ENCODE results near the gene FRG1.
"Not testable (repeated sequence)": the region's sequence is repeated elsewhere in the genome, so short reads cannot be mapped to it uniquely, and the experiment has no call there.

DNA sequence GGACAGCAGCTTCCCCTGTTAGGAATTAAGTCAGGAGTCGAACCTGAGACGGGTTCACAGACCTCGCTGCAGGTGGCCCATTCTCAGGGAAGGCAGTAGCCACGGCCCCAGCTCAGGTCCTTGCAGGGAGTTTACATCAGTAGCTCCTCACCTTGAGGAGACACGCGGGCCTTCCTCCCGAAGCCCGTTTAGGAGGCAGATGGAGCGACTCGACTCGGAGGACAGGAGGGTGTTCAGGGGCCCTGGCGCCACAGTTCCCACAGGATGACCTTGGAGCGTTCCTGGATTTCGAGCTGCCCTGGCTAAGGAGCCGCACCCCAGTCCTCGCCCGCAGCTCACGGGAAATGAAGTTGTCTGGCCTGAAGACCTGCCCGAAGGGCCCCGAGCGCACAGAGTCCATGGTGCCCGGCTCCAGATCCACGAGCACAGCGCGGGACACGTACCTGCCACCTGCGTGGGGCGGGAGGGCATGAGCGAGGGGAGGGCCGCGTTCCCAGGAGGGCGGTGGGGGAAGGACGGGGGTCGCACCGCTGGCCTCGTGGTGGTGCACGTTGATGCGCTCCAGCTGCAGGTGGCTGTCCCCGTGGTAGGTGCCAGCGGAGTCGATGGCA lies 43.3 kb downstream of the FRG1 start:
- TF ChIP-seq, protein P1, sequence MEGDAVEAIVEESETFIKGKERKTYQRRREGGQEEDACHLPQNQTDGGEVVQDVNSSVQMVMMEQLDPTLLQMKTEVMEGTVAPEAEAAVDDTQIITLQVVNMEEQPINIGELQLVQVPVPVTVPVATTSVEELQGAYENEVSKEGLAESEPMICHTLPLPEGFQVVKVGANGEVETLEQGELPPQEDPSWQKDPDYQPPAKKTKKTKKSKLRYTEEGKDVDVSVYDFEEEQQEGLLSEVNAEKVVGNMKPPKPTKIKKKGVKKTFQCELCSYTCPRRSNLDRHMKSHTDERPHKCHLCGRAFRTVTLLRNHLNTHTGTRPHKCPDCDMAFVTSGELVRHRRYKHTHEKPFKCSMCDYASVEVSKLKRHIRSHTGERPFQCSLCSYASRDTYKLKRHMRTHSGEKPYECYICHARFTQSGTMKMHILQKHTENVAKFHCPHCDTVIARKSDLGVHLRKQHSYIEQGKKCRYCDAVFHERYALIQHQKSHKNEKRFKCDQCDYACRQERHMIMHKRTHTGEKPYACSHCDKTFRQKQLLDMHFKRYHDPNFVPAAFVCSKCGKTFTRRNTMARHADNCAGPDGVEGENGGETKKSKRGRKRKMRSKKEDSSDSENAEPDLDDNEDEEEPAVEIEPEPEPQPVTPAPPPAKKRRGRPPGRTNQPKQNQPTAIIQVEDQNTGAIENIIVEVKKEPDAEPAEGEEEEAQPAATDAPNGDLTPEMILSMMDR (IDR thresholded peaks at IDR 0.05): not testable (repeated sequence)
- TF ChIP-seq EP300 (IDR thresholded peaks at IDR 0.05): not testable (repeated sequence)
